Caco-2 (cell line): ENCODE results near the gene CHST7. TPM values are rescaled to one million over a fixed set of nuclear protein-coding genes. Genes with fewer than 3 reads are reported as not detected.
A peak's percentile ranks its signal among the peaks of the same experiment; 100 is the strongest.

Experiments used
- BruUV-seq: library from RNA; stranded (reverse); fragments of 400-500 nt; replicated peaks from 2 replicates; lab custom pipeline; 2021; lab: Mats Ljungman, UMichigan
- CTCF ChIA-PET: fragments of 300-600 bp; sonication (Branson Sonifier 250); formaldehyde crosslinking; loops from one replicate; lab custom pipeline; 2022; ENCODE audit warnings: antibody characterized with exemption; lab: Charles Lee
- POLR2A ChIA-PET: fragments of 300-600 bp; sonication (Branson Sonifier 250); formaldehyde crosslinking; loops from one replicate; lab custom pipeline; 2022; ENCODE audit warnings: antibody characterized with exemption; lab: Charles Lee
- DNase-seq, 2 experiments: peaks; one replicate each; pipeline versions ENCODE4 v3.0.0 to v3.0.0-alpha.2; 2020 to 2022
- H3K27me3 ChIP-seq: replicated peaks from 2 replicates; pipeline ENCODE4 v1.6.0; 2011; ENCODE audit warnings: low read length; ENCODE audit not compliant: control insufficient read depth, insufficient read depth
- H3K36me3 ChIP-seq: 2 replicates; pipeline ENCODE4 v1.5.1; 2011; ENCODE audit warnings: low read length; ENCODE audit not compliant: control insufficient read depth, insufficient read depth
- H3K4me1 ChIP-seq: fragments of 250-450 bp; sonication (Bioruptor Pico); 2 replicates; pipeline ENCODE4 v1.5.1; 2020; ENCODE audit warnings: mild to moderate bottlenecking
- H3K4me3 ChIP-seq: 2 replicates; pipeline ENCODE4 v1.5.1; 2011; ENCODE audit warnings: low read depth, mild to moderate bottlenecking, control low read depth, low read length
- H3K9me3 ChIP-seq: fragments of 250-450 bp; sonication (Bioruptor Pico); 2 replicates; pipeline ENCODE4 v1.5.1; 2020; ENCODE audit warnings: mild to moderate bottlenecking, moderate library complexity
- H3K27ac Mint-ChIP-seq: one replicate; pipeline ENCODE4 v1.8.0; 2022; ENCODE audit warnings: mixed read lengths; ENCODE audit not compliant: unreplicated experiment
- H3K27me3 Mint-ChIP-seq: one replicate; pipeline ENCODE4 v1.8.0; 2022; ENCODE audit warnings: mixed read lengths; ENCODE audit not compliant: insufficient read depth, unreplicated experiment
- H3K36me3 Mint-ChIP-seq: one replicate; pipeline ENCODE4 v1.8.0; 2022; ENCODE audit warnings: mild to moderate bottlenecking, mixed read lengths; ENCODE audit not compliant: insufficient read depth, unreplicated experiment
- H3K4me1 Mint-ChIP-seq: one replicate; pipeline ENCODE4 v1.8.0; 2022; ENCODE audit warnings: low read depth, mixed read lengths; ENCODE audit not compliant: unreplicated experiment
- H3K4me3 Mint-ChIP-seq: one replicate; pipeline ENCODE4 v1.8.0; 2022; ENCODE audit warnings: mild to moderate bottlenecking, moderate library complexity, mixed read lengths; ENCODE audit not compliant: unreplicated experiment
- H3K9me3 Mint-ChIP-seq: one replicate; pipeline ENCODE4 v1.8.0; 2022; ENCODE audit warnings: mixed read lengths; ENCODE audit not compliant: unreplicated experiment
- intact Hi-C: fragments of 100-400 bp; cut with micrococcal nuclease; formaldehyde crosslinking; loops from one replicate; pipeline ENCODE4 v1.10.0; 2022; ENCODE audit not compliant: unreplicated experiment
- total RNA-seq: library from RNA; stranded (reverse); gene quantifications from 2 replicates; pipeline ENCODE4 v1.2.3, GENCODE V29; 2022
- TF ChIP-seq, protein P1 (sequence below), 2 experiments: fragments of 200-600 bp in 1 of 2; IDR thresholded peaks; 1 replicate in 1 of 2; 2 replicates in 1 of 2; pipeline versions ENCODE4 v1.5.1 to v1.8.0; 2011 to 2022; ENCODE audit warnings: antibody characterized with exemption in 1 of 2, control low read depth in 1 of 2, inconsistent platforms in 1 of 2, low read depth in 1 of 2, low read length in 1 of 2, mild to moderate bottlenecking in 1 of 2, moderate library complexity in 1 of 2; ENCODE audit not compliant: insufficient read depth in 1 of 2, severe bottlenecking in 1 of 2, unreplicated experiment in 1 of 2

CHST7 gene
- total RNA-seq, 1 experiment from 2014 or later = 2.4 TPM

DNA sequence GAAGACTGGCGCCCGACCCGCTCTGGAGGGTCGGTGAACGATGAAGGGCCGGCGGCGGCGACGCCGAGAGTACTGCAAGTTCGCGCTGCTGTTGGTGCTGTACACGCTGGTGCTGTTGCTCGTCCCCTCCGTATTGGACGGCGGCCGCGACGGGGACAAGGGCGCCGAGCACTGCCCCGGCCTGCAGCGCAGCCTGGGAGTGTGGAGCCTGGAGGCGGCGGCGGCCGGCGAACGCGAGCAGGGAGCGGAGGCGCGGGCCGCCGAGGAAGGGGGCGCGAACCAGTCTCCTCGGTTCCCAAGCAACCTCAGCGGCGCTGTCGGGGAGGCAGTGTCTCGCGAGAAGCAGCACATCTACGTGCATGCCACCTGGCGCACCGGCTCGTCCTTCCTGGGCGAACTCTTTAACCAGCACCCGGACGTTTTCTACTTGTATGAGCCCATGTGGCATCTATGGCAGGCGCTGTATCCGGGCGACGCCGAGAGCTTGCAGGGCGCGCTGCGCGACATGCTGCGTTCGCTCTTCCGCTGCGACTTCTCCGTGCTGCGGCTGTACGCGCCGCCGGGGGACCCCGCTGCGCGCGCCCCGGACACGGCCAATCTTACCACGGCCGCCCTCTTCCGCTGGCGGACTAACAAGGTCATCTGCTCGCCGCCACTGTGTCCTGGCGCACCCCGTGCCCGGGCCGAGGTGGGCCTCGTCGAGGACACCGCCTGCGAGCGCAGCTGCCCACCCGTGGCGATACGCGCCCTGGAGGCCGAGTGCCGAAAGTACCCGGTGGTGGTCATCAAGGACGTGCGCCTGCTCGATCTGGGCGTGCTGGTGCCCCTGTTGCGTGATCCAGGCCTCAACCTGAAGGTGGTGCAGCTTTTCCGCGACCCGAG, 568 bp downstream of the CHST7 start:
- Histone ChIP-seq H3K27me3 (no peaks in the 10 kb centered on the region), H3K4me3 (peak overlapping the region; percentile 71), H3K9me3 (no peaks in the 10 kb centered on the region), H3K36me3 (no peaks in the 10 kb centered on the region), H3K4me1 (no peaks in the 10 kb centered on the region; the same call in 1 of the 2 replicates)
- H3K9me3 Mint-ChIP-seq = no peaks in the 10 kb centered on the region
- H3K36me3 Mint-ChIP-seq = peaks cover 12% of the 10 kb centered on the region
- peak overlapping the region; percentile 79 for H3K4me3 Mint-ChIP-seq
- H3K27me3 Mint-ChIP-seq = no peaks in the 10 kb centered on the region
- peaks cover 7% of the 10 kb centered on the region for H3K4me1 Mint-ChIP-seq
- DNase-seq = peak; percentile 60 to 67
- POLR2A ChIA-PET = no interaction called here
- TF ChIP-seq, protein P1, sequence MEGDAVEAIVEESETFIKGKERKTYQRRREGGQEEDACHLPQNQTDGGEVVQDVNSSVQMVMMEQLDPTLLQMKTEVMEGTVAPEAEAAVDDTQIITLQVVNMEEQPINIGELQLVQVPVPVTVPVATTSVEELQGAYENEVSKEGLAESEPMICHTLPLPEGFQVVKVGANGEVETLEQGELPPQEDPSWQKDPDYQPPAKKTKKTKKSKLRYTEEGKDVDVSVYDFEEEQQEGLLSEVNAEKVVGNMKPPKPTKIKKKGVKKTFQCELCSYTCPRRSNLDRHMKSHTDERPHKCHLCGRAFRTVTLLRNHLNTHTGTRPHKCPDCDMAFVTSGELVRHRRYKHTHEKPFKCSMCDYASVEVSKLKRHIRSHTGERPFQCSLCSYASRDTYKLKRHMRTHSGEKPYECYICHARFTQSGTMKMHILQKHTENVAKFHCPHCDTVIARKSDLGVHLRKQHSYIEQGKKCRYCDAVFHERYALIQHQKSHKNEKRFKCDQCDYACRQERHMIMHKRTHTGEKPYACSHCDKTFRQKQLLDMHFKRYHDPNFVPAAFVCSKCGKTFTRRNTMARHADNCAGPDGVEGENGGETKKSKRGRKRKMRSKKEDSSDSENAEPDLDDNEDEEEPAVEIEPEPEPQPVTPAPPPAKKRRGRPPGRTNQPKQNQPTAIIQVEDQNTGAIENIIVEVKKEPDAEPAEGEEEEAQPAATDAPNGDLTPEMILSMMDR (IDR thresholded peaks at IDR 0.05; ENCODE audit: insufficient read depth in 1 of 2, low read depth in 1 of 2, low read length in 1 of 2, severe bottlenecking in 1 of 2, unreplicated experiment in 1 of 2) = no peak
- intact Hi-C loops = loop anchor here (1.0 kb wide), 1 partner anchor 68 kb away; no protein-coding TSS in a partner anchor
- peak overlapping the region; percentile 57 for H3K27ac Mint-ChIP-seq
- BruUV-seq = no TSS peak
- CTCF ChIA-PET = no interaction called here

DNA sequence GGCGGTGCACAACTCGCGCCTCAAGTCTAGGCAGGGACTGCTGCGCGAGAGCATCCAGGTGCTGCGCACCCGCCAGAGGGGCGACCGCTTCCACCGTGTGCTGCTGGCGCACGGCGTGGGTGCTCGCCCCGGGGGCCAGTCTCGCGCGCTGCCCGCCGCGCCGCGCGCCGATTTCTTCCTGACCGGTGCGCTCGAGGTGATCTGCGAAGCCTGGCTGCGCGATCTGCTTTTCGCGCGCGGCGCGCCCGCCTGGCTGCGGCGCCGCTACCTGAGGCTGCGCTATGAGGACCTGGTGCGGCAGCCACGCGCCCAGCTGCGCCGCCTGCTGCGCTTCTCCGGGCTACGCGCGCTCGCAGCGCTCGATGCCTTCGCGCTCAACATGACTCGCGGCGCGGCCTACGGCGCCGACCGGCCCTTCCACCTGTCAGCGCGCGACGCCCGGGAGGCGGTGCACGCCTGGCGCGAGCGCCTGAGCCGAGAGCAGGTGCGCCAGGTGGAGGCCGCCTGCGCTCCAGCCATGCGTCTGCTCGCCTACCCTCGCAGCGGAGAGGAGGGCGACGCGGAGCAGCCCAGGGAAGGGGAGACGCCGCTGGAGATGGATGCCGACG, 1.3 kb downstream of the CHST7 start:
- no peak for DNase-seq
- Mint-ChIP-seq H3K36me3 (peaks cover 12% of the 10 kb centered on the region), H3K4me1 (peaks cover 7% of the 10 kb centered on the region), H3K4me3 (no peak overlapping the region), H3K27ac (no peak overlapping the region), H3K9me3 (no peaks in the 10 kb centered on the region), H3K27me3 (no peaks in the 10 kb centered on the region)
- H3K4me3 ChIP-seq = no peak overlapping the region
- intact Hi-C loops = no loop called here
- POLR2A ChIA-PET = no interaction called here
- H3K4me1 ChIP-seq = no peaks in the 10 kb centered on the region; the same call in 1 of the 2 replicates
- no peaks in the 10 kb centered on the region for H3K27me3 ChIP-seq
- H3K36me3 ChIP-seq = no peaks in the 10 kb centered on the region
- CTCF ChIA-PET = no interaction called here
- no TSS peak for BruUV-seq
- TF ChIP-seq, protein P1 (IDR thresholded peaks at IDR 0.05; ENCODE audit: insufficient read depth in 1 of 2, low read depth in 1 of 2, low read length in 1 of 2, severe bottlenecking in 1 of 2, unreplicated experiment in 1 of 2) = no peak
- H3K9me3 ChIP-seq = no peaks in the 10 kb centered on the region

DNA sequence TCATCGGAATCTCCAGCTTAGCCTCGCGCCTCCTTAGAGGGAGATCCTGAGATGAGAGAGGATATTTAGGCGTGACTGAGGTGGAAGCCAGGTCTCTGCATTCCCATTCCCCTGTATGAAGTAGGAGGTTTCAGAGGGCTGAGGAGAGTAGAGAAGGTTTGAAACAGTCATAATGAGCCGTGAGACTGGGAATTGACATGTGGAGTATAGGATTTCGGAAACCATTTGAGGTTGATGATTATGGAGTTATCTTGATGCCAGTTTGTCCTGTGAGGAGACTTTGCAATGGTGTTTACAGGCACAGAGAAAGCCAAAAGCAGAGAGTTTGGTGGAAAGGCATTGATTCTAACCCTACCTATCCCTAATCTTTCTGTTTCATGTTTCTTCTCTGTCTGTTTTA, 2.0 kb downstream of the CHST7 start:
- peaks cover 12% of the 10 kb centered on the region for H3K36me3 Mint-ChIP-seq
- DNase-seq = no peak
- H3K36me3 ChIP-seq = no peaks in the 10 kb centered on the region
- no peak overlapping the region for H3K4me3 Mint-ChIP-seq
- H3K4me3 ChIP-seq = no peak overlapping the region
- H3K27me3 Mint-ChIP-seq = no peaks in the 10 kb centered on the region
- intact Hi-C loops = no loop called here
- H3K27me3 ChIP-seq = no peaks in the 10 kb centered on the region
- H3K9me3 ChIP-seq = no peaks in the 10 kb centered on the region
- BruUV-seq = TSS peak; percentile 26
- no peaks in the 10 kb centered on the region for H3K9me3 Mint-ChIP-seq
- ChIA-PET CTCF (no interaction called here), POLR2A (no interaction called here)
- H3K27ac Mint-ChIP-seq = no peak overlapping the region
- TF ChIP-seq, protein P1 (IDR thresholded peaks at IDR 0.05; ENCODE audit: insufficient read depth in 1 of 2, low read depth in 1 of 2, low read length in 1 of 2, severe bottlenecking in 1 of 2, unreplicated experiment in 1 of 2) = no peak
- no peaks in the 10 kb centered on the region; the same call in 1 of the 2 replicates for H3K4me1 ChIP-seq
- H3K4me1 Mint-ChIP-seq = peaks cover 7% of the 10 kb centered on the region
